ENCODE data around the gene ATP8A2.

Gene ATP8A2

DNA sequence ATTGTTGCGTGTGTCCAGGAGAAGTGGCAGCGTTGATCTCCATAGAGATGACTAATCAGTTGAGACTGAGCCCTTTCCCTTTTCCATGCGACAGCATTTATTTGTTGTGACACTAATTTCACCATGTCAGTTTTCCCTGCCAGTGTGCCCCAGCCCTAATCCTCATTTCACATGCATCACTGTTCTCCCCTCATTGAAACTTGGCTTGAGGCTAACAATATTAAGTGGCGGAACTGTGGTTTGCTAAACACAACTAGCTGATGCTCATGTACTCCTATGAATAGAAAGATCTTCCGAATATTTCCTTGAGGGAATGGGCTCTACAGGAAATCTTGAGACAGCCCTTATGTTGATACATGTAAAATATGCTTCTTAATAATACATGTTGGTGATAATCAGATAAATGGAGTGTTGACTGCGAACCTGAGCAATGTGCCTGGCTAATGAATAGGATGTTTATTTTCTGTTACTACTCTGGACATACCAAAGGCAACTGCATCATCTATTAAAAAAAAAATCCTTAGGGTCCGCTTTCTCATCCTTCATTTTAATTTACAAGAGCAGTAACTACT, 258.6 kb downstream of the ATP8A2 start:
- Histone ChIP-seq H3K27ac (no peak overlapping the region), H3K4me3 (no peak overlapping the region)
- TF ChIP-seq, protein P1, sequence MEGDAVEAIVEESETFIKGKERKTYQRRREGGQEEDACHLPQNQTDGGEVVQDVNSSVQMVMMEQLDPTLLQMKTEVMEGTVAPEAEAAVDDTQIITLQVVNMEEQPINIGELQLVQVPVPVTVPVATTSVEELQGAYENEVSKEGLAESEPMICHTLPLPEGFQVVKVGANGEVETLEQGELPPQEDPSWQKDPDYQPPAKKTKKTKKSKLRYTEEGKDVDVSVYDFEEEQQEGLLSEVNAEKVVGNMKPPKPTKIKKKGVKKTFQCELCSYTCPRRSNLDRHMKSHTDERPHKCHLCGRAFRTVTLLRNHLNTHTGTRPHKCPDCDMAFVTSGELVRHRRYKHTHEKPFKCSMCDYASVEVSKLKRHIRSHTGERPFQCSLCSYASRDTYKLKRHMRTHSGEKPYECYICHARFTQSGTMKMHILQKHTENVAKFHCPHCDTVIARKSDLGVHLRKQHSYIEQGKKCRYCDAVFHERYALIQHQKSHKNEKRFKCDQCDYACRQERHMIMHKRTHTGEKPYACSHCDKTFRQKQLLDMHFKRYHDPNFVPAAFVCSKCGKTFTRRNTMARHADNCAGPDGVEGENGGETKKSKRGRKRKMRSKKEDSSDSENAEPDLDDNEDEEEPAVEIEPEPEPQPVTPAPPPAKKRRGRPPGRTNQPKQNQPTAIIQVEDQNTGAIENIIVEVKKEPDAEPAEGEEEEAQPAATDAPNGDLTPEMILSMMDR (IDR thresholded peaks at IDR 0.05) = no peak
- DNase-seq (ENCODE audit: low spot score) = no peak

DNA sequence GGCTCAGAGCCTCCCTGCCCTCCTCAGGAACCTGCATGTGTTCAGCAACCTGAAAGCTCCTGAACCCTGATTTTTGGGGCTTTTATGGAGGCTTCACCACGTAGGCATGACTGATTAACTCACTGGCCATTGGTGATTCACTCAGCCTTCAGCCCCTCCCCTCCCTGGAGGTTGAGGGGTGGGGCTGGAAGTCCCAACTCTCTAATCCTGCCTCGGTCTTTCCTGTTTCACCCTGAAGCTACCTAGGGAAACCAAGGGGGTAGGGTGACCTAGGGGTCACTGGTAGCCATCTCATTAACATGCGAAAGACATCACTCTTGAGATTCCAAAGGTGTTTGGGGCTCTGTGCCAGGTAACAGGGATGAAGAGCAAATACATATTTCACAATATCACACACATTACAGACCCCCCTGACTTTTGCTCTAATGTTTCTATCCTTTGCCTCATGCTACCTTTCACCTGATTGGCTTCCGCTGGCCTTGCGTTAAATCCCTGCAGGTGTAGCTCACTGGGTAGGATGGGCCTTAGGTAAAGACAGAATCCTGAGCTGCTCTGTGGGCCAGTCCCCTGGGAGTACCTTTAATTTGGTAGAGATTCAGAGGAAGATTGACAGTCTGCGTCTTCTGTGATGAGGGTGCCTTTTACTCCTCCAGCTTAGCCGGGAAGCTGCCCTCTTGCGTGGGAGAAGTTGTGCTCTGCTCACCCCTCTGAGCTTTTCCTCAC, 260.6 kb downstream of the ATP8A2 start:
- Histone ChIP-seq H3K27ac (no peak overlapping the region), H3K4me3 (no peak overlapping the region)
- DNase-seq (ENCODE audit: low spot score) = no peak
- TF ChIP-seq, protein P1 (IDR thresholded peaks at IDR 0.05) = no peak

DNA sequence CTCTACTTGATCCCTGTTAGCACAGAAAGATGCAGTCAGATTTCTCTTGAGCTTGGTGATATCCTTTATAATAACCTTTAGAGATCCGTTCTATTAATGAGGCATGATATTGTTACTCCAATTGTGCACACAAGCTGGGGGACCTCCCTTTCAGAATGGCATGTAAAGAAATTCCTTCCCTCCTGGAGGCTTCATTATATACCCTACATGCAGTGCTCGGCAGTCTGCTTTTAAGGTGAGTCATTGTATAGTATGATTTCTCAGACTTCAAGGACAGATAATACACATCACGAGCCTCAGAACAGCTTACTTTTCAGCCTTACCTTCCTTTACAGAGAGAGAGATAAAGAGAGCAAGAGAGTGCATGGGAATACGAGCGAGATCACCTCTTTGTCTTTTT, 261.3 kb downstream of the ATP8A2 start:
- DNase-seq (ENCODE audit: low spot score) = no peak
- Histone ChIP-seq H3K27ac (no peak overlapping the region), H3K4me3 (no peak overlapping the region)
- TF ChIP-seq, protein P1 (IDR thresholded peaks at IDR 0.05) = no peak

GRCh38 chr13:25645681-25646080, 273.9 kb downstream of the ATP8A2 start:
- TF ChIP-seq, protein P1 (IDR thresholded peaks at IDR 0.05) = no peak
- Histone ChIP-seq H3K4me3 (no peak overlapping the region), H3K27ac (no peak overlapping the region)
- DNase-seq (ENCODE audit: low spot score) = no peak

DNA sequence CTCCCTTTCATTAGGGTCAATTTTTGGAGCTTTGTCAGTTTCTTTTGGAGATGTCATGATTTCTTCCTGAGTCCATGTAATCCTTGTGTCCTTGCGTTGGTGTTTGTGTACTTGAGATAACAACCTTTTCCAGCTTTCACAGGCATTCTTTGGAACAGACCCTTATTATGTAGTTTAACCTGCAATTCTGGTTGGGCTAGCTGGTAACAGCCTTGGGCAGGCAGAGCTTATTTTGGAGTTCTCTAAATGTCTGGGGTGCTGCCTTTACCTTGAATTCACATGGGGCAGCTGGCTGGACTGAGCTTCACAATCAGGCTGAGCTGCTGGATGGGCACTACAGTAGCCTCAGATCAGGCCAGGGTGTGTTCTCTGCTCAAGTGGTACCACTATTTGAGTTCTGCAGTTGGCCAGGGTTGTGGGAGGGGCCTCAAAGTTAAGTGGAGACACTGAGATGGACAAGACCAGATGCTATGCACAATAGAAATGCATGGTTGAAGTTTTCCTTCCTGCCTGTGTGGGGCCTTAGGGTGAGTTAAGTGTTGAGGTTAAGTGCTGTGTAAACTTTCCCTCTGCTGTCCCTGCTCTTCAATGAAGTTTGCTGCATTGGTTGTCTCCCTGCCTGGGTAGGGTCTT, 277.3 kb downstream of the ATP8A2 start:
- H3K4me3 ChIP-seq = no peak overlapping the region
- H3K27ac ChIP-seq = no peak overlapping the region
- DNase-seq (ENCODE audit: low spot score) = no peak
- TF ChIP-seq, protein P1 (IDR thresholded peaks at IDR 0.05) = no peak

DNA sequence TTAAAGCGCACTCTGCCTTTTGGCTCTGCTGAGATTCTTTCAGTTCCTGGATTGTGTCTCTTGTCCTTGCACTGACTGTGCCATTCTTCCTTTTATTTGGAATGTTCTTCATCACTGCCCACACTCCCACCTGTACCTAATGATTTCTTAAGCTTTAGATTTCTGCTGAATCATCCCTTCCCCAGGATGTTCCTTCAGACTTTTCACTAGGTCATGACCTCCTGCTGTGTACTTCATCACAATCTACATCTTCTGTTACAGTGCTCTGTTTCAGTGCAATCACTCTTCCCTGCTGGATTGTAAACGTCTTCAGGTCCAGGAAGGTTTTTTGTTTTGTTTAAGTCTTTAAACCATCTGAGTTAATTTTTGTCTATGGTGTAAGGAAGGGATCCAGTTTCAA, 281.0 kb downstream of the ATP8A2 start:
- no peak overlapping the region for H3K4me3 ChIP-seq
- TF ChIP-seq, protein P1 (IDR thresholded peaks at IDR 0.05) = no peak
- no peak overlapping the region for H3K27ac ChIP-seq
- no peak for DNase-seq (ENCODE audit: low spot score)

DNA sequence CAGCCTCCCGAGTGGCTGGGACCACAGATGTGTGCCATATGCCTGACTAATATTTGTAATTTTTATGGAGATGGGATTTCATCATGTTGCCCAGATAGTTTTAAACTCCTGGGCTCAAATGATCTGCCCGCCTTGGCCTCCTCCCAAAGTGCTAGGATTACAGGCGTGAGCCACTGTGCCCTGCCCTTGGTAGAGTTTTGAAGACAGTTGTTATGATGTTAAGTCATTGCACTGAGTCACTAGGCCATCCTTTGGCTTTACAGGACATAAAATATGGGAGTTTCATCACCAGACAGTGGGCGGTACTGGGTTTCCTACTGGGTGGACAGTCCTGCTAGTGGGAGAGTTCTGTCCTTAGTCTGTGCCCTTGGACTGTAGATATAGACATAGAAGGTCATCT, 282.5 kb downstream of the ATP8A2 start:
- no peak overlapping the region for H3K4me3 ChIP-seq
- TF ChIP-seq, protein P1 (IDR thresholded peaks at IDR 0.05) = no peak
- no peak overlapping the region for H3K27ac ChIP-seq
- DNase-seq (ENCODE audit: low spot score) = no peak

Data from coronary artery (tissue), 2 donors.